HL-60 (cell line): ENCODE measurements around the gene DCTN2.

ENCODE experiments used
- GABPA ChIP-seq: IDR thresholded peaks from 2 replicates; pipeline ENCODE4 v1.6.1; 2012; ENCODE audit warnings: low read depth
- POLR2AphosphoS5 ChIP-seq: IDR thresholded peaks from 2 replicates; pipeline ENCODE4 v1.6.1; 2012; ENCODE audit warnings: low read depth
- SPI1 ChIP-seq: IDR thresholded peaks from 2 replicates; pipeline ENCODE4 v1.6.1; 2012; ENCODE audit warnings: low read depth, mild to moderate bottlenecking, borderline replicate concordance
- TF ChIP-seq, protein P1 (sequence below): IDR thresholded peaks from one replicate; pipeline ENCODE4 v1.5.1; 2011; ENCODE audit warnings: low read length, control low read depth, inconsistent platforms; ENCODE audit not compliant: insufficient read depth
- TF ChIP-seq, protein P2 (sequence below): IDR thresholded peaks from 2 replicates; pipeline ENCODE4 v1.6.1; 2012; ENCODE audit warnings: low read depth; ENCODE audit not compliant: insufficient replicate concordance

DNA sequence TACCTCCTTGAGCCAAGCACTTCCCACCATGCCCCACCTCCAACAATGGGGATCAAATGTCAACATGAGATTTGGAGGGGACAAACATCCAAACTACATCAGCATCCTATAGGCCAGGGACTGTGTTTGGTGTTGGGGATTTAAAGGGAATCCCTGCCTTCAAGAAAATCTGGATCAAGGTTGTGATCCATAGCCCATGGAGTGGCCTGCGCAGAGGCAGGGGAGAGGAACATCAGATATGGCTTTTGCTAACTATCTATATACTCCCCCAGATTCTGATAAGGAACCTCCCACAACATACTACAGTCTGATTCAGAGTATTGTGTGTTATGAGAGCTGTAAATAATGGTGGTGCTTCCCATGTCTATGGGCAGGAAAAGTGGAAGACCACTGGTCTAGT, 7.9 kb upstream of the DCTN2 start:
- TF ChIP-seq, protein P1, sequence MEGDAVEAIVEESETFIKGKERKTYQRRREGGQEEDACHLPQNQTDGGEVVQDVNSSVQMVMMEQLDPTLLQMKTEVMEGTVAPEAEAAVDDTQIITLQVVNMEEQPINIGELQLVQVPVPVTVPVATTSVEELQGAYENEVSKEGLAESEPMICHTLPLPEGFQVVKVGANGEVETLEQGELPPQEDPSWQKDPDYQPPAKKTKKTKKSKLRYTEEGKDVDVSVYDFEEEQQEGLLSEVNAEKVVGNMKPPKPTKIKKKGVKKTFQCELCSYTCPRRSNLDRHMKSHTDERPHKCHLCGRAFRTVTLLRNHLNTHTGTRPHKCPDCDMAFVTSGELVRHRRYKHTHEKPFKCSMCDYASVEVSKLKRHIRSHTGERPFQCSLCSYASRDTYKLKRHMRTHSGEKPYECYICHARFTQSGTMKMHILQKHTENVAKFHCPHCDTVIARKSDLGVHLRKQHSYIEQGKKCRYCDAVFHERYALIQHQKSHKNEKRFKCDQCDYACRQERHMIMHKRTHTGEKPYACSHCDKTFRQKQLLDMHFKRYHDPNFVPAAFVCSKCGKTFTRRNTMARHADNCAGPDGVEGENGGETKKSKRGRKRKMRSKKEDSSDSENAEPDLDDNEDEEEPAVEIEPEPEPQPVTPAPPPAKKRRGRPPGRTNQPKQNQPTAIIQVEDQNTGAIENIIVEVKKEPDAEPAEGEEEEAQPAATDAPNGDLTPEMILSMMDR: no peak
- TF ChIP-seq POLR2AphosphoS5 (no peak), GABPA (no peak), SPI1 (no peak)
- TF ChIP-seq, protein P2, sequence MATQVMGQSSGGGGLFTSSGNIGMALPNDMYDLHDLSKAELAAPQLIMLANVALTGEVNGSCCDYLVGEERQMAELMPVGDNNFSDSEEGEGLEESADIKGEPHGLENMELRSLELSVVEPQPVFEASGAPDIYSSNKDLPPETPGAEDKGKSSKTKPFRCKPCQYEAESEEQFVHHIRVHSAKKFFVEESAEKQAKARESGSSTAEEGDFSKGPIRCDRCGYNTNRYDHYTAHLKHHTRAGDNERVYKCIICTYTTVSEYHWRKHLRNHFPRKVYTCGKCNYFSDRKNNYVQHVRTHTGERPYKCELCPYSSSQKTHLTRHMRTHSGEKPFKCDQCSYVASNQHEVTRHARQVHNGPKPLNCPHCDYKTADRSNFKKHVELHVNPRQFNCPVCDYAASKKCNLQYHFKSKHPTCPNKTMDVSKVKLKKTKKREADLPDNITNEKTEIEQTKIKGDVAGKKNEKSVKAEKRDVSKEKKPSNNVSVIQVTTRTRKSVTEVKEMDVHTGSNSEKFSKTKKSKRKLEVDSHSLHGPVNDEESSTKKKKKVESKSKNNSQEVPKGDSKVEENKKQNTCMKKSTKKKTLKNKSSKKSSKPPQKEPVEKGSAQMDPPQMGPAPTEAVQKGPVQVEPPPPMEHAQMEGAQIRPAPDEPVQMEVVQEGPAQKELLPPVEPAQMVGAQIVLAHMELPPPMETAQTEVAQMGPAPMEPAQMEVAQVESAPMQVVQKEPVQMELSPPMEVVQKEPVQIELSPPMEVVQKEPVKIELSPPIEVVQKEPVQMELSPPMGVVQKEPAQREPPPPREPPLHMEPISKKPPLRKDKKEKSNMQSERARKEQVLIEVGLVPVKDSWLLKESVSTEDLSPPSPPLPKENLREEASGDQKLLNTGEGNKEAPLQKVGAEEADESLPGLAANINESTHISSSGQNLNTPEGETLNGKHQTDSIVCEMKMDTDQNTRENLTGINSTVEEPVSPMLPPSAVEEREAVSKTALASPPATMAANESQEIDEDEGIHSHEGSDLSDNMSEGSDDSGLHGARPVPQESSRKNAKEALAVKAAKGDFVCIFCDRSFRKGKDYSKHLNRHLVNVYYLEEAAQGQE: no peak
